Iris pigment epithelial cell (primary cell): ENCODE data around the gene ADH5.
A peak's percentile ranks its signal among the peaks of the same experiment; 100 is the strongest.
"Not testable (repeated sequence)": the region's sequence is repeated elsewhere in the genome, so short reads cannot be mapped to it uniquely, and the experiment has no call there.

Source experiments
- DNase-seq: peaks from one replicate; pipeline ENCODE4 v3.0.0-alpha.2; 2011; ENCODE audit warnings: low read depth

The ADH5 gene

GRCh38 chr4:99029018-99029735 lies 59.4 kb downstream of the ADH5 start:
- peak; percentile 34 for DNase-seq

- peak; percentile 24 for DNase-seq
These were observed 60.4 kb downstream of the ADH5 start for GRCh38 chr4:99028187-99028586.

GRCh38 chr4:99027304-99027703 lies 61.3 kb downstream of the ADH5 start:
- no peak for DNase-seq

- no peak for DNase-seq
These were observed 63.1 kb downstream of the ADH5 start for GRCh38 chr4:99025506-99025905.

GRCh38 chr4:99024481-99025275 lies 63.9 kb downstream of the ADH5 start:
- DNase-seq: no peak

- not testable (repeated sequence) for DNase-seq
These were observed 64.8 kb downstream of the ADH5 start for GRCh38 chr4:99023800-99024251.

- no peak for DNase-seq
These were observed 66.0 kb downstream of the ADH5 start for GRCh38 chr4:99022566-99022965.

- no peak for DNase-seq
These were observed 67.2 kb downstream of the ADH5 start for GRCh38 chr4:99021386-99021785.
